ENCODE results near the gene GSAP. TPM values are rescaled to one million over a fixed set of nuclear protein-coding genes. Genes with fewer than 3 reads are reported as not detected.
"Not testable (repeated sequence)": the region's sequence is repeated elsewhere in the genome, so short reads cannot be mapped to it uniquely, and the experiment has no call there.

GSAP gene
- total RNA-seq, 6 experiments from 2014 or later = 14.1 to 34.6 (median 26.5) TPM

- no peak overlapping the region for H3K27ac ChIP-seq
- H3K27me3 ChIP-seq = no peaks in the 10 kb centered on the region
- intact Hi-C loops (cut with DNase I) = no loop called here
- no peak for ATAC-seq
- no peak overlapping the region for H3K4me3 ChIP-seq
- no peak for DNase-seq
- TF ChIP-seq CTCF (IDR thresholded peaks at IDR 0.05) (no peak), POLR2A (IDR thresholded peaks at IDR 0.05) (no peak)
- 89% methylated on average over 3 of the region's 3 CpGs for WGBS (ENCODE audit: insufficient coverage, low coverage, low lambda C conversion rate, missing lambda C conversion rate)
- no peaks in the 10 kb centered on the region for H3K4me1 ChIP-seq
- no peaks in the 10 kb centered on the region for H3K36me3 ChIP-seq
- no peaks in the 10 kb centered on the region for H3K9me3 ChIP-seq
These were observed 69.7 kb downstream of the GSAP start for GRCh38 chr7:77346441-77346840.

GRCh38 chr7:77345426-77345825 is 70.7 kb downstream of the GSAP start:
- H3K4me3 ChIP-seq; DNase-seq; H3K4me1 ChIP-seq; H3K9me3 ChIP-seq; H3K27ac ChIP-seq; H3K36me3 ChIP-seq; ATAC-seq; intact Hi-C loops (cut with DNase I); H3K27me3 ChIP-seq: not testable (repeated sequence)
- WGBS (ENCODE audit: insufficient coverage, low coverage, low lambda C conversion rate, missing lambda C conversion rate) = 91% methylated on average over 9 of the region's 9 CpGs

DNA sequence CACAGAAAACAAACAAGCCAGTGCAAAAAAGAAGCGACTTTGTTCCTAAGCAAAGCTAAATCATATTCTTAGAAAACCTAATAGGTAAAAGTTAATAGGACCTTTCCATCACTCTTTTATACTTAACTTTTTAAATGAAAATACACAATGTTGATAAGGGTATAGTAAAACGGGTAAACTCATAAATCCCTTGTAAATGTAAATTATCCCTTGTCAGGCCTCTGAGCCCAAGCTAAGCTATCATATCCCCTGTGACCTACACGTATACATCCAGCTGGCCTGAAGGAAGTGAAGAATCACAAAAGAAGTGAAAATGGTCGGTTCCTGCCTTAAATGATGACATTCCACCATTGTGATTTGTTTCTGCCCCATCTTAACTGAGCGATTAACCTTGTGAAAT is 76.4 kb downstream of the GSAP start:
- ATAC-seq (no peak), DNase-seq (no peak)
- intact Hi-C loops (cut with DNase I) = no loop called here
- Histone ChIP-seq H3K4me1 (no peaks in the 10 kb centered on the region), H3K27me3 (no peaks in the 10 kb centered on the region), H3K4me3 (no peak overlapping the region), H3K27ac (no peak overlapping the region), H3K9me3 (no peaks in the 10 kb centered on the region), H3K36me3 (no peaks in the 10 kb centered on the region)
- WGBS (ENCODE audit: insufficient coverage, low coverage, low lambda C conversion rate, missing lambda C conversion rate) = 85% methylated on average over 5 of the region's 5 CpGs
- TF ChIP-seq POLR2A (IDR thresholded peaks at IDR 0.05) (no peak), CTCF (IDR thresholded peaks at IDR 0.05) (no peak)

- ATAC-seq (peak; percentile 21 to 74 (median 66)), DNase-seq (no peak)
- H3K4me3 ChIP-seq = no peak overlapping the region
- no peaks in the 10 kb centered on the region for H3K9me3 ChIP-seq
- TF ChIP-seq CTCF (IDR thresholded peaks at IDR 0.05) = no peak
- no peak for TF ChIP-seq POLR2A (IDR thresholded peaks at IDR 0.05)
- H3K27me3 ChIP-seq = no peaks in the 10 kb centered on the region
- no peaks in the 10 kb centered on the region for H3K4me1 ChIP-seq
- intact Hi-C loops (cut with DNase I) = no loop called here
- no peaks in the 10 kb centered on the region for H3K36me3 ChIP-seq
- WGBS (ENCODE audit: insufficient coverage, low coverage, low lambda C conversion rate, missing lambda C conversion rate) = 49% methylated on average over 5 of the region's 5 CpGs
- H3K27ac ChIP-seq = no peak overlapping the region
These were observed 77.1 kb downstream of the GSAP start for GRCh38 chr7:77338883-77339629.

DNA sequence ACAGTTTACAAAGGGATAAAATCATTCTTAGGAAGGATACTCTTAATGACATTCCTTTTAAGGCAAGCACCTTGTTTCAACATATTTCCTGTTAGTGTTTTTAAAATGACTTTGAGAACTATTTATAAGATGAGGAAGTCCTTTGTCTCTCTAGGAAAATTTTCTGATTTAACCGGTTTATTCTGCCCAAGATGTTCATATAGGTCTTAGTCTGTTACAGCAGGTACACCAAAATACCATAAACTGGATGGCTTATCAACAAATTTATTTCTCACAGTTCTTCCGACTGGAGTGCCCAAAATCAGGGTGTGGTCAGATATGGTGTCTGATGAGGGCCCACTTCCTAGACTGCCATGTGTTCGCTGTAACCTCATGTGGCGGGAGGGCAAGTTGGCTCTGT is 77.9 kb downstream of the GSAP start:
- Histone ChIP-seq H3K9me3 (no peaks in the 10 kb centered on the region), H3K27ac (no peak overlapping the region), H3K36me3 (no peaks in the 10 kb centered on the region), H3K27me3 (no peaks in the 10 kb centered on the region), H3K4me3 (no peak overlapping the region), H3K4me1 (no peaks in the 10 kb centered on the region)
- no peak for TF ChIP-seq POLR2A (IDR thresholded peaks at IDR 0.05)
- TF ChIP-seq CTCF (IDR thresholded peaks at IDR 0.05) = no peak
- intact Hi-C loops (cut with DNase I) = no loop called here
- ATAC-seq (peak in 2 of 4 donors; percentile 31 to 32), DNase-seq (no peak)
- WGBS (ENCODE audit: insufficient coverage, low coverage, low lambda C conversion rate, missing lambda C conversion rate) = 66% methylated on average over 4 of the region's 4 CpGs

All from right lobe of liver (tissue), 6 donors.